NCI-H748 treated with DMSO at 0.1 percent for 48 hours (cell line): ENCODE data around the gene SFTA2.

Source experiments
- DNase-seq: peaks from one replicate; lab custom pipeline; 2025; lab: John Stamatoyannopoulos, UW

The SFTA2 gene

GRCh38 chr6:30889921-30890645, 41.9 kb downstream of the SFTA2 start:
- DNase-seq, result no peak

GRCh38 chr6:30889496-30889885, 42.5 kb downstream of the SFTA2 start:
- no peak for DNase-seq

- DNase-seq, result no peak
Measured at GRCh38 chr6:30888816-30889495, 43.0 kb downstream of the SFTA2 start.

DNA sequence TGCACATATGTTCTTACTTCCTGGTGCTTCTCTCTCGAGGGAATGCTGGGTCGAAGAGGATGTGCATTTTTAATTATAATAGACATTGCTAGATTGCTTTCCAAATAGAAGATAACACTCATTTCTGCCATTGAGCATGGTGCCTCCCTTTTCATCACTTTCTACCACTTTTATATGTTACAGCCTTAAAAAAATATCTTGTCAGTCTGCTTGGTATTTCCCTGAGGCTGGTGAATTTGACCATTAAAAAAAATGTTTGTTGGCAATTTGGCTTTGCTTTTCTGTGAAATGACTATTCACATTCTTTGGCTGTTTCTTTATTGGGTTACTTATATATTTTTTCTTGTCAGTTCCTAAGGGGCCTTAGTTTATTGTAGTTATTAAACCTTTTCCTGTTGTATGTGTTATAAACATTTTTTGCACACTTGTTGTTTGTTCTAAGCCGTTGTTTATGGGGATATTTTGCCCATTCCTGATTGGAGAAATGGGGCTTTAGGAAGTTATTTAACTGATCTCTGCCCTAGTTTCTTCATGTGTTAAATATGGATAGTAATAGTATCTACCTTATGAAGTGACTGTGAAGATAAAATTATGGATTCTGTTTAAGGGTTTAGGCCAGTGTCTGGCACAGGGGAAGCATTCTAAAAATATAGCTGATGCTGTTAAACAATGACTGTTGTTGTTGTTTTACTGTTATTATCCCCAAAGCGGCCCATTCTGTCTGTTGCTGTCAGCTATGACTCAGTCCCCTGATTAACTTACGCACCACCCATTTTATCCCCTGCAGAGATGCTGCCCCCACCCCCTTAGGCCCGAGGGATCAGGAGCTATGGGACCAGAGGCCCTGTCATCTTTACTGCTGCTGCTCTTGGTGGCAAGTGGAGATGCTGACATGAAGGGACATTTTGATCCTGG, 43.8 kb downstream of the SFTA2 start:
- no peak for DNase-seq

- no peak for DNase-seq
Measured at GRCh38 chr6:30886897-30887255, 45.1 kb downstream of the SFTA2 start.

DNA sequence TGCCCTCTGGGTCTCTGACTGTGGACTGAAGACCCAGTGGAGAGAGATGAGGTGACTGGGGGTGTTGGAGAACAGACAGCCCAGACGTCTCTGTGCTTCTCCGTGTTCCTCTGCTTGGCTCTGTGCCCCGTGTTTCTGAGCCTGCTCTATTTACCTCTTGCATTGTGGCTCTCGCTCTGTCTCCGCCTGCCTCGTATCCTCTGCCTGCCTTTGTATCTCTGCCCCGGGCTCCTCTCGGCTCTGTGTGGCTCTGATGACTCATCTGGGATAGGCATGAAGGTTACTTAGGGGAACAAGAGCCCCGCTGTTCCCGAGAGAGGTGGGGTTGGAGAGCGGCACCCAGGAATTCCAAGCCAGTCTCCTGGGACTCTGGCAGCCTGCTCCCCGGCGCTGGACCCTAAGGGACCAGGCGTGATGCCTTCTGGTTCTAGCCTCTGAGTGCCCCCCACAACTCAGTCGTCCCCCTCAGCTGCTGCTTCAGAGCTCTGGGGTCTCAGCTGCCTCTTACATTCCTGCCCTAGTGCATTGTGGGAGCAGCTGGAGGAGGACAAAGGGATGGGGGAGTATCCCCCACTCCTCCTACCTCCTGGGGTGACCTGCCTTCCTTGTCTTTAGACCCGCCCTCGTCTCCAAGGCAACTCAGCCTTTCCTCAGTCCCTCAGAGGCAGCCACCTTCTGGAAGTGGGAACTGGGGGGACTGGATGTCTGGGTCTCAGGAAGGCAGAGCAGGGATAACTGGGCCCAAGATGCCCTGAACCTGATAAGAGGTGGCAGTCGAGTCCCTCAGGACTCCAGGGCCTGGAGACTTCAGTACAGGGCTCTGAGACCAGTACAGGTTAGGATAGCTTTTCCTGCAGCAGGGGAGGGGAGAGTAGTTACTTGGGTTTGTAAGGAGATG, 45.7 kb downstream of the SFTA2 start:
- peak; percentile 67 for DNase-seq

- peak; percentile 43 for DNase-seq
Measured at GRCh38 chr6:30885481-30885998, 46.4 kb downstream of the SFTA2 start.

DNA sequence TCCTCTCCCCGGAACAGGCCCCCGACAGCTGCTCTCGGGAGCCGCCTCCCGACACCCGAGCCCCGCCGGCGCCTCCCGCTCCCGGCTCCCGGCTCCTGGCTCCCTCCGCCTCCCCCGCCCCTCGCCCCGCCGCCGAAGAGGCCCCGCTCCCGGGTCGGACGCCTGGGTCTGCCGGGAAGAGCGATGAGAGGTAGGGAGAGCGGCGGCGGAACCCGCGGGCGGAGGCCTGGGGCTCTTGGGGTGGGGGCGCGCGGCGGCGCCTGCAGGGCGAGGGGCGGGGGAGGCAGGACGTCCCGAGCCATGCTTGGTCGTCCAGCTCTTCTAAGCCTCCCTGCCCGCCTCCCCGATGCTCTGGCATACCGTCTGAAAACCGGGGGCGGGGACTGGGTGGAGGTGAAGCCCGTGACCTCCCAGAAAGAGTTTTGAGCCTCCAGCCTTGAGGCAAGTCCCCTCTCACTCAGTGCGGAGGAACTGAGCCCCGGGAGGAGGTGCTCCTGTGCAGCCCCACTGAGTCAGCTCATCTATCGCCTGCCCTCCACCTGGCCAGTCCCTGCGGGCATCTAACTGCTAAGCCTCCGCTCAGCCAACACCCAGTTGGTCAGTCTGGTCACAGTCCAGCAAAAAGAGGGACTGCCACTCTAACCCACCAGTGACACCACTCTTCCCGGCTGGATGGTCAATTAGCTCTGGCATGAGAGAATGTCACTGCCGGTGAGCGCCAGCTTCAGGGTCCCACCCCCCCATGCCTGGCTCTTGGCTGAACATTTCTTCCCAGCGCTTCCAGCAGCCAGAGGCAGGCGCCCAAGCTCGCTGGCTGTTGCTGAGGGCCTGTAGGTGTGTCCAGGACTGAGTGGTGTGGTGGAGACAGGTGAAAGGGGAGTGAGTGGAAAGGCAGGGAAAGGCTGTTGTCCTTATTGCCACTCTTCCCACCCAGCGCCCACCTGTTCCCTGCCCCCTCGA, 47.2 kb downstream of the SFTA2 start:
- peak; percentile 33 for DNase-seq

GRCh38 chr6:30883685-30884520, 48.1 kb downstream of the SFTA2 start, which contains the start of gene DDR1:
Gene DDR1 (plus strand): TSS chr6:30884519. CDS start chr6:30888730, 4,211 bp downstream.
- peak; percentile 32 for DNase-seq

GRCh38 chr6:30882759-30883684, 48.9 kb downstream of the SFTA2 start:
- DNase-seq, result peak; percentile 44

- no peak for DNase-seq
Measured at GRCh38 chr6:30882204-30882758, 49.7 kb downstream of the SFTA2 start.

GRCh38 chr6:30881392-30882203, 50.4 kb downstream of the SFTA2 start:
- no peak for DNase-seq
